ENCODE measurements around the gene RILPL1. TPM values are rescaled to one million over a fixed set of nuclear protein-coding genes. Genes with fewer than 3 reads are reported as not detected.

Gene RILPL1
- total and polyA plus RNA-seq, 7 donors: 1.4 to 30.5 (median 12.1) TPM

GRCh38 chr12:123513805-123514204 is 19.7 kb downstream of the RILPL1 start:
- Histone ChIP-seq H3K36me3 (peaks cover 4 to 55% (median 23%) of the 10 kb centered on the region in 4 donors), H3K4me3 (no peak overlapping the region), H3K4me1 (peaks cover 0 to 2% (median 0%) of the 10 kb centered on the region in 4 donors), H3K27ac (no peak overlapping the region), H3K9me3 (no peaks in the 10 kb centered on the region), H3K27me3 (no peaks in the 10 kb centered on the region)
- no peak for DNase-seq
- intact Hi-C loops (cut with DNase I): no loop called here
- TF ChIP-seq POLR2A (IDR thresholded peaks at IDR 0.05): no peak
- no peak for TF ChIP-seq POLR2AphosphoS5 (IDR thresholded peaks at IDR 0.05)
- no peak for TF ChIP-seq CTCF (IDR thresholded peaks at IDR 0.05)
- no peak for TF ChIP-seq EP300 (IDR thresholded peaks at IDR 0.05)
- WGBS, 2 donors: 85% methylated on average over 13 of the region's 13 CpGs

DNA sequence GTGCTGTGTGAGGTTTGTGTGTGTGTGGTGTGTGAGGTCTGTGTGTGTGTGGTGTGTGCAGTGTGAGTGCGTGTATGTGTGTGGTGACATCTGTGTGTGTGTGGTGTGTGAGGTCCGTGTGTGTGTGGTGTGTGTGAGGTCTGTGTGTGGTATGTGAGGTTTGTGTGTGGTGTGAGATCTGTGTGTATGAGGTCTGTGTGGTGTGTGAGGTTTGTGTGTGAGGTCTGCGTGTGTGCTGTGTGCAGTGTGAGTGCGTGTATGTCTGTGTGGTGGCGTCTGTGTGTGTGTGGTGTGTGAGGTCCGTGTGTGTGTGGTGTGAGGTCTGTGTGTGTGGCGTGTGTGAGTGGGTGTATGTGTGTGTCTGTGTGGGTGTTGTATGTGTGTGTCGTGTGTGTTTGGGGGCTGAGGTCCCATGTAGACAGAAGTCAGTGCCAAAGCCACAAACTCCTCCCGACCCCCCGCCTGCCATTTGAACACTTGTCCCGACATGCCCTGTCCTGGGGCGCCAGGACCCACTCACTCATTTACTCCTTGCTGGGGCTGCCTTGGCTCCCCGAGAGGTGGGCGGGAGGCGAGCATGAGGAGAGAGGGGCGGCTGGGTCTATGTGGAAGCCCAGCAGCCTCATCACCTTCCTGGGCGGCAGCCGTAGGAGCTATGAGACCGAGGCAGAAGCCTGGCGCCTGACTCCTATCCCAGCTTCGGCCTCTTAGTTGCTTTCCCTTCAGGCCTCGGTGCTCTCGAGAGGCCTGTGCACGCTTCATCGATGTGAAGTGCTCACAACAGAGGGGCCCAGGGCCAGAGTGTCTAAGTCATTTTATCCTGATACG is 20.5 kb downstream of the RILPL1 start:
- Histone ChIP-seq H3K4me1 (no peaks in the 10 kb centered on the region), H3K36me3 (peaks cover 4 to 50% (median 20%) of the 10 kb centered on the region in 4 donors), H3K4me3 (no peak overlapping the region), H3K9me3 (no peaks in the 10 kb centered on the region), H3K27ac (no peak overlapping the region), H3K27me3 (no peaks in the 10 kb centered on the region)
- intact Hi-C loops (cut with DNase I): no loop called here
- TF ChIP-seq CTCF (IDR thresholded peaks at IDR 0.05) (no peak), EP300 (IDR thresholded peaks at IDR 0.05) (no peak), POLR2AphosphoS5 (IDR thresholded peaks at IDR 0.05) (no peak), POLR2A (IDR thresholded peaks at IDR 0.05) (no peak)
- WGBS, 2 donors: 90 to 93% methylated on average over 26 of the region's 26 CpGs
- no peak for DNase-seq

GRCh38 chr12:123506843-123507236 is 26.7 kb downstream of the RILPL1 start:
- no peak for DNase-seq
- H3K9me3 ChIP-seq: no peaks in the 10 kb centered on the region
- TF ChIP-seq EP300 (IDR thresholded peaks at IDR 0.05) (no peak), CTCF (IDR thresholded peaks at IDR 0.05) (no peak), POLR2AphosphoS5 (IDR thresholded peaks at IDR 0.05) (no peak), POLR2A (IDR thresholded peaks at IDR 0.05) (no peak)
- H3K27me3 ChIP-seq: no peaks in the 10 kb centered on the region
- no peak overlapping the region for H3K27ac ChIP-seq
- no peak overlapping the region for H3K4me3 ChIP-seq
- intact Hi-C loops (cut with DNase I): no loop called here
- H3K4me1 ChIP-seq: no peaks in the 10 kb centered on the region
- H3K36me3 ChIP-seq: peaks cover 0 to 11% (median 3%) of the 10 kb centered on the region in 4 donors
- 91 to 94% methylated on average over 6 of the region's 6 CpGs for WGBS, 2 donors

DNA sequence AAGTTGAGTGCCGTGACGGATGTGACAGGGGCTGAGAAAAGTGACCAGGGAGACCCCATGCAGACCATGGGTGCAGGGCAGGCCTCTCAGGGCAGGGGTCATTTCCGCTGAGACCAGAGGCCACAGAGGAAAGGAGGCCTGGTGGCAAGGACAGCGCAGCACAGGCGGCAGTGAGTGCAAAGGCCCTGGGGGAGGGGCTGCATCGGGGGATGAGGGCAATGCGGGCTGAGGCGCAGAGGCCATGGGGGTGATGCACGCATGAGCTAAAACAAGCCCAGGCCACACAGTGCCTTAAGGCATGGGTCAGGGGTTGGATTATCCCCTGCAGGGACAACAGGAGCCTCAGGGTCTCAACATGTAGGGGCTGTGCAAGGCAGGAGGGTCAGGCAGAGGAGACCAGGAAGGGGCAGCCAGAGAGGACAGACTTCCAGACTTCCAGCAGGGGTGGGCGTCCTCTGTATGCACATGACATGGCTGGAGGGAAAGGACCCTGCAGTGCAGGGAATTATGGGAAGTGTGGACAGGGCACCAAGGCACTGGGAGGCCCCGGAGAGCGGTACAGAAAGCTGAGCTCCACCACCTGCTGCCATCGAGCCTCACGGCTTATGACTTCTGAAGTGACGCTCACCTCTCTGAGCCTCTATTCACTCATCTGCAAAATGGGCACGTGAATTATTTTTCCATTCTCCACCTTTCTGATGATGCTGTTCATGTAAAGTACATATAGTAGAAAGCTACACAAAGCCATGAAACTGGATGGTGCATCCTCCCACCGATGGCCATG is 27.3 kb downstream of the RILPL1 start:
- H3K36me3 ChIP-seq: peaks cover 0 to 6% (median 3%) of the 10 kb centered on the region in 4 donors

More for the DNA sequence above, 27.3 kb downstream of the RILPL1 start:
- Histone ChIP-seq H3K9me3 (no peaks in the 10 kb centered on the region), H3K4me3 (no peak overlapping the region), H3K27ac (no peak overlapping the region), H3K27me3 (no peaks in the 10 kb centered on the region), H3K4me1 (no peaks in the 10 kb centered on the region)
- TF ChIP-seq CTCF (IDR thresholded peaks at IDR 0.05) (no peak), EP300 (IDR thresholded peaks at IDR 0.05) (no peak), POLR2AphosphoS5 (IDR thresholded peaks at IDR 0.05) (no peak), POLR2A (IDR thresholded peaks at IDR 0.05) (no peak)
- 95 to 96% methylated on average over 17 of the region's 17 CpGs for WGBS, 2 donors
- intact Hi-C loops (cut with DNase I): no loop called here
- no peak for DNase-seq

All from sigmoid colon (tissue), 7 donors.